Measurements from ENCODE around the gene HEATR5A.

HEATR5A gene

DNA sequence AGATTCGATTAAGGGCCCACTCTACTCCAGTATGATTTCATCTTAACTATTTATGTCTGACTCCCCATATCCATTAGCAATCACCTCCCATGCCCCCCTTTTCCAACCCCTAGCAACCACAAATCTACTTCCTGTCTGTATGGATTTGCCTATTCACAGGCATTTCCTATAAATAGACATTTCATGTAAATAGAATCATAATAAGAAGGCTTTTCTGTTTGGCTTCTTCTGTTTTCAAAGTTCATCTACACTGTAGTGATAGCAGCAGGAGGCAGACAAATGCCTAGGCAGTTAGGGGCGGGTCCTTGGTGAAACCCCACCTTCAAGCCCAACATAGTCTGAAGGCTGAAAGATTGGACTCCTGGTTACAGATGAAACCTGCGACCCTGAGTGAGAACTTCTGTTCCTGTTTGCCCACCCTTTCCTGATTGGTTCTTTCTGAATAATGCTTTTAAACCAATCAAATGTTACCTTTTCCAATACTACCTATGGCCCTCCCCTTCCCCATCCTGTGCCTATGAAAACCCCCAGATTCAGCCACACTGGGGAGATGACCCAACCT lies 150.6 kb downstream of the HEATR5A start:
- no peak for DNase-seq
- Histone ChIP-seq H3K36me3 (no peaks in the 10 kb centered on the region), H3K27ac (no peak overlapping the region), H3K4me3 (no peak overlapping the region), H3K27me3 (no peaks in the 10 kb centered on the region), H3K4me1 (peaks cover 0 to 8% (median 0%) of the 10 kb centered on the region in 4 donors), H3K9me3 (peaks cover 0 to 4% (median 0%) of the 10 kb centered on the region in 3 donors)
- intact Hi-C loops (cut with DNase I; ENCODE audit: low total_unique reads), result no loop called here
- TF ChIP-seq, protein P1, sequence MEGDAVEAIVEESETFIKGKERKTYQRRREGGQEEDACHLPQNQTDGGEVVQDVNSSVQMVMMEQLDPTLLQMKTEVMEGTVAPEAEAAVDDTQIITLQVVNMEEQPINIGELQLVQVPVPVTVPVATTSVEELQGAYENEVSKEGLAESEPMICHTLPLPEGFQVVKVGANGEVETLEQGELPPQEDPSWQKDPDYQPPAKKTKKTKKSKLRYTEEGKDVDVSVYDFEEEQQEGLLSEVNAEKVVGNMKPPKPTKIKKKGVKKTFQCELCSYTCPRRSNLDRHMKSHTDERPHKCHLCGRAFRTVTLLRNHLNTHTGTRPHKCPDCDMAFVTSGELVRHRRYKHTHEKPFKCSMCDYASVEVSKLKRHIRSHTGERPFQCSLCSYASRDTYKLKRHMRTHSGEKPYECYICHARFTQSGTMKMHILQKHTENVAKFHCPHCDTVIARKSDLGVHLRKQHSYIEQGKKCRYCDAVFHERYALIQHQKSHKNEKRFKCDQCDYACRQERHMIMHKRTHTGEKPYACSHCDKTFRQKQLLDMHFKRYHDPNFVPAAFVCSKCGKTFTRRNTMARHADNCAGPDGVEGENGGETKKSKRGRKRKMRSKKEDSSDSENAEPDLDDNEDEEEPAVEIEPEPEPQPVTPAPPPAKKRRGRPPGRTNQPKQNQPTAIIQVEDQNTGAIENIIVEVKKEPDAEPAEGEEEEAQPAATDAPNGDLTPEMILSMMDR (IDR thresholded peaks at IDR 0.05), result no peak

DNA sequence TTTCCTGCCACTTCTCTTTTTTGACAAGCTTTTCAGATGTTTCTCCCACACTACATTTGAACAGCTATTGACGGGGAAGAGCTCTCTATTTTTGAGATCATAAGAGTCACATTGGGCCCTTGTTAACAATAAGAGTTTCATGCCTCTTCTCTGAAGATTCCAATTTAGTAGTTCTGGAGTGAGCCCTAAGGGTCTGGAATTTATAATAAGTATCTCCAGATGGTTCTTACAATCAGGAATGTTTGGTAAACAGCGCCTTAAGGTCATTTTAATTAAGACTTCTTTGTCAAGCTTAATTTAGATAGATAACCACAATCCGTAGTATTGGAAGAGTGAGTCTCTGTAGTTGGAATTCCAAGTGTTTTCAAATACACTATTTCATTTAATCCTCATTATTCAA lies 152.1 kb downstream of the HEATR5A start:
- Histone ChIP-seq H3K27me3 (no peaks in the 10 kb centered on the region), H3K4me3 (no peak overlapping the region), H3K9me3 (peaks cover 0 to 4% (median 0%) of the 10 kb centered on the region in 3 donors), H3K36me3 (no peaks in the 10 kb centered on the region), H3K4me1 (peaks cover 0 to 21% (median 11%) of the 10 kb centered on the region in 4 donors), H3K27ac (no peak overlapping the region)
- no peak for DNase-seq
- intact Hi-C loops (cut with DNase I; ENCODE audit: low total_unique reads), result no loop called here
- TF ChIP-seq, protein P1 (IDR thresholded peaks at IDR 0.05), result no peak

DNA sequence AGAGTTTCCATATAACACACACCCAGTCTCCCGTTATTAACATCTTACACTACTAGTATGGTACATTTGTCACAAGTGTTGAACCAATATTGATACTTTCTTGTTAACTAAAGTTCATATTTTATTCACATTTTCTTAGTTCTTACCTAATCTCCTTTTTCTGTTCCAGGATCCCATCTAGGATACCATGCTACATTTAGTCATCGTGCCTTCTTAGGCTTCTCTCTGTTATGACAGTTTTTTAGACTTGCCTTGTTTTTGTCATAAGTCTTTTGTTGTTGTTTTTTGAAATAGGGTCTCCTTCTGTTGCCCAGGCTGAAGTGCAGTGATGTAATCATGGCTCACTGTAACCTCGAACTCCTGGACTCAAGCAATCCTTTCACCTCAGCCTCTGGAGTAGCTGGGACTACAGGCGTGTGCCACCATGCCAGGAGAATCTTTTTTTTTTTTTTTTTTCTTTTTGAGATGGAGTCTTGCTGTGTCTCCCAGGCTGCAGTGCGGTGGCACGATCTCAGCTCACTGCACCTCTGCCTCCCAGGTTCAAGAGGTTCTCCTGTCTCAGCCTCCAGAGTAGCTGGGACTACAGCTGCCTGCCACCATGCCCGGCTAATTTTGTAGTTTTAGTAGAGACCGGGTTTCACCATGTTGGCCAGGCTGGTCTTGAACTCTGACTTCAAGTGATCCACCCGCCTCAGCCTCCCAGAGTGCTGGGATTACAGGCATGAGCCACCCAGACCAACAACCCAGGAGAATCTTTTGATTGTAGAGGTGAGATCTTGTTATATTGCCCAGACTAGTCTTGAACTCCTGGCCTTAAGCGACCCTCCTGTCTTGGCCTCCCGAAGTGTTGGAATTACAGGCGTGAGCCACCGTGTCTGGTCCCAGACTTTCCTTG lies 153.7 kb downstream of the HEATR5A start:
- TF ChIP-seq, protein P1 (IDR thresholded peaks at IDR 0.05), result no peak
- DNase-seq, result no peak
- Histone ChIP-seq H3K4me3 (no peak overlapping the region), H3K27me3 (no peaks in the 10 kb centered on the region), H3K4me1 (peaks cover 0 to 37% (median 19%) of the 10 kb centered on the region in 4 donors), H3K36me3 (no peaks in the 10 kb centered on the region), H3K27ac (no peak overlapping the region), H3K9me3 (peaks cover 0 to 4% (median 0%) of the 10 kb centered on the region in 3 donors)
- intact Hi-C loops (cut with DNase I; ENCODE audit: low total_unique reads), result no loop called here

DNA sequence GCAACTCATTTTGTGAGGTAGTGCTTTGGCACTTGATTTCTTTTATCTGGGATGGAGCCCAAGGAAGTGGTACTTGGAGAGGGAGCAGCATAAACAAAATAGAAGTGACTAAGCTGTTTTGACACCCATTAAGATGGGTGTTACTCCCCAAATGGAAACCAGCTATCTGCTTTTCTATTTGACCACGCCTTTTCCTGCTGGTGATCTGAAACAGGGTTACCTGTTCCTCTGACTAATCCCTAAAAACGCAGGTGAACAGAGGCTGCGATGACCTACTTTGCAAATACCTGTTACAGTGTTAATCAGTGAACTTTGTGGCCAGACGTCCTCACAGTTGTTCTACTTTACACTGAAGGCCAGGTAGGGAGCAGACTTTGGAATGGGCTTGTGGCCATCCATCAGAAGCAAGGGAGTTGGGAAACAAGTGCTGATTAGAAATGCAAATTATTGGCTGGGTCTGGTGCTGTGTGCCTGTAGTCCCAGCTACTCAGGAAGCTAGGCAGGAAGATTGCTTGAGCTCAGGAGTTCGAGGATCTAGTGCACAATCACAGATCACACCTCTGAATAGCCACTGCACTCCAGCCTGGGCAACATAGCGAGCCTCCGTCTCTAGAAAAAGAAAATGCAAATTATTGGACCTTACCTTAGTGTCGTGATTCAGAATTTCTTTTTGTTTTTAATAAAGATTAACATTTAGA lies 154.5 kb downstream of the HEATR5A start:
- Histone ChIP-seq H3K27ac (no peak overlapping the region), H3K9me3 (peaks cover 0 to 4% (median 0%) of the 10 kb centered on the region in 3 donors), H3K27me3 (no peaks in the 10 kb centered on the region), H3K36me3 (no peaks in the 10 kb centered on the region), H3K4me1 (peaks cover 0 to 42% (median 19%) of the 10 kb centered on the region in 4 donors), H3K4me3 (no peak overlapping the region)
- intact Hi-C loops (cut with DNase I; ENCODE audit: low total_unique reads), result no loop called here
- DNase-seq, result no peak
- TF ChIP-seq, protein P1 (IDR thresholded peaks at IDR 0.05), result no peak

DNA sequence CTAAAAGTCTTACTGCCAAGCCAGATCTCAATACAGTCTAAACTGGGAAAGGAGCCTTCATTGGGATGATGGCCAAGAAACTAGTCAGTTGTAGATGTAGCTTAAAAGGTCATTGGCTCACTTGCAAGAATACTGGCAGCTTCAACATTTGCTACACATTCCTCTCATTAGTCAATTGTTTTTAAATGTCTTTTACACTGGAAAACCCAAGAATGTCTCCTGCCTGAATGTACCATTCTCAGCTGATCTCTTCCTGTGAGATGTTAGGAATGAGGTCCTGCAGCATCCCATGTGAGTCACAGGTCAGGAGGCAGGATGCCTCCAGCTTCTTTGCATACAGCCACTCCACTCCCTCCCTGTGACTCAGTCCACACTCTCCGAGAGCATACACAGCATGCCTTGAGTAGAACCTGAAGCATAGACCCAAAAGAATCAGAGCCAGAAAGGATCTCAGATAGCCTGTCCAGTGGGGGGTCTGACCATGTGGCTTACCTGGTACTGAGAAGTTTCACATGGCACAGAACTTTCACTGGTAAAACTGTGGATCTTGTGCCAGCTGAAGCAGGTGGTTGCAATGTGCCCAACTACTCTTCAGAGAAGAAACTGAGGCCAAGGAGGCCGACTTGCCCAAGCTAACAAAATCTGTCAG lies 156.7 kb downstream of the HEATR5A start:
- intact Hi-C loops (cut with DNase I; ENCODE audit: low total_unique reads), result no loop called here

More for the DNA sequence above, 156.7 kb downstream of the HEATR5A start:
- H3K9me3 ChIP-seq, result no peaks in the 10 kb centered on the region
- H3K27ac ChIP-seq, result peak overlapping the region; percentile 25 to 60
- TF ChIP-seq, protein P1 (IDR thresholded peaks at IDR 0.05), result no peak
- no peaks in the 10 kb centered on the region for H3K36me3 ChIP-seq
- H3K4me3 ChIP-seq, result no peak overlapping the region
- H3K27me3 ChIP-seq, result no peaks in the 10 kb centered on the region
- DNase-seq, result peak; percentile 73 to 79
- H3K4me1 ChIP-seq, result peaks cover 0 to 42% (median 19%) of the 10 kb centered on the region in 4 donors

Data from tibial artery (tissue), 4 donors.